AG09319 (cell line): ENCODE data around the gene FREY1.
"Not testable (repeated sequence)": the region's sequence is repeated elsewhere in the genome, so short reads cannot be mapped to it uniquely, and the experiment has no call there.

Experiments
- DNase-seq: peaks from one replicate; pipeline ENCODE4 v3.0.0-alpha.2; 2010; ENCODE audit warnings: low read depth; ENCODE audit errors: extremely low read depth
- CTCF ChIP-seq: IDR thresholded peaks from 2 replicates; pipeline ENCODE4 v1.5.1; 2011; ENCODE audit warnings: low read depth, mild to moderate bottlenecking, inconsistent platforms, low read length, moderate library complexity

Gene FREY1

GRCh38 chr11:45910623-45911022 lies 3.6 kb upstream of the FREY1 start:
- DNase-seq = no peak
- no peak for TF ChIP-seq CTCF

GRCh38 chr11:45909594-45910475 lies 2.8 kb upstream of the FREY1 start:
- DNase-seq = no peak
- no peak for TF ChIP-seq CTCF

GRCh38 chr11:45907911-45908370 lies 870 bp upstream of the FREY1 start:
- DNase-seq = no peak
- TF ChIP-seq CTCF = no peak

GRCh38 chr11:45906096-45906682 lies 882 bp downstream of the FREY1 start:
- no peak for DNase-seq
- TF ChIP-seq CTCF = no peak

GRCh38 chr11:45905576-45905975 lies 1.5 kb downstream of the FREY1 start:
- DNase-seq = not testable (repeated sequence)

- TF ChIP-seq CTCF = no peak
- no peak for DNase-seq
Measured at GRCh38 chr11:45905095-45905494, 2.0 kb downstream of the FREY1 start.

- no peak for TF ChIP-seq CTCF
- no peak for DNase-seq
Measured at GRCh38 chr11:45904309-45904915, 2.7 kb downstream of the FREY1 start.
